Measurements from ENCODE around the gene MMP1.
"Not testable (repeated sequence)": the region's sequence is repeated elsewhere in the genome, so short reads cannot be mapped to it uniquely, and the experiment has no call there.

Gene MMP1

GRCh38 chr11:102757823-102758549, 40.0 kb downstream of the MMP1 start:
- DNase-seq = no peak

GRCh38 chr11:102753267-102753666, 44.7 kb downstream of the MMP1 start:
- no peak for DNase-seq

- DNase-seq = no peak
These were observed 46.3 kb downstream of the MMP1 start for GRCh38 chr11:102751673-102752072.

- DNase-seq = no peak
These were observed 48.7 kb downstream of the MMP1 start for GRCh38 chr11:102749101-102749722.

- not testable (repeated sequence) for DNase-seq
These were observed 51.0 kb downstream of the MMP1 start for GRCh38 chr11:102746746-102747578.
